ENCODE measurements around the gene IQGAP2.
A peak's percentile ranks its signal among the peaks of the same experiment; 100 is the strongest.
"Not testable (repeated sequence)": the region's sequence is repeated elsewhere in the genome, so short reads cannot be mapped to it uniquely, and the experiment has no call there.

Gene IQGAP2

DNA sequence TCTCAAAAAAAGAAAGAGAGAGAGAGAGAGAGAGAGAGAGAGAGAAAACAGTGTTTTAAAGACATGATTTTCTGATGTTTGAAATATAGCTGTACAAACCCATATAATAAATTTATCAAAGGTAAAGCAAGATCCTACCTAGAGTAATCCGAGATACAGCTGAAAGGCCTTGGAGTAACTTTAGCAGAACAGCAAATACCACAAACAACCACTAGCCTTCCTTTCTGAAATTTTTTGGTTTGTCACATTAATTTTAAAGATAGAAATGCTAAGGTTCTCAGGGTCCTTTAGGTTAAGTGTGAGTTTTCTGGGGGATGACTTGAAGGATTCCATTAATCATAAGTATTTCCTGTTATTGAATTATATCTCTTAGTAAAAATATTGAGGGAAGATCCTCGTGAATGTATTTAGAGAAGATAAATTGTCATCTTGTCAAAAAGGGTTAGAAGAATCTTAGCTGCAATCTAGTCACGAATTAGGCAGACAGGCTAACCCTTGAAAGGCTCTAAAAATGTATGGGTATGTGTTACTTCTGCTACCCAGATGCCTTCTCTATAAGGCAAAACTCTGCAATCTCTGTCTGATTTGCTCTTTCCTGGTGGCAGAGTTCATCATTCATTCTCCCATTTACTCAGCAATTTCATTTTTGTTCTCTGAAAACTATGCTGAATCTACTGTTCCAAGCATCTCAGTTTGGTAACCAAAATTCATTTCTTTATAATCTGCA lies 192.8 kb downstream of the IQGAP2 start:
- DNase-seq (ENCODE audit: extremely low read depth, insufficient read length): no peak
- Histone ChIP-seq H3K4me3 (replicated peaks; ENCODE audit: low read depth, low read length) (no peak overlapping the region), H3K36me3 (ENCODE audit: control insufficient read depth, insufficient read depth, low read length) (no peaks in the 10 kb centered on the region; the same call in 1 of the 2 replicates), H3K27me3 (replicated peaks; ENCODE audit: control insufficient read depth, insufficient read depth, low read length) (no peaks in the 10 kb centered on the region)
- TF ChIP-seq, protein P1, sequence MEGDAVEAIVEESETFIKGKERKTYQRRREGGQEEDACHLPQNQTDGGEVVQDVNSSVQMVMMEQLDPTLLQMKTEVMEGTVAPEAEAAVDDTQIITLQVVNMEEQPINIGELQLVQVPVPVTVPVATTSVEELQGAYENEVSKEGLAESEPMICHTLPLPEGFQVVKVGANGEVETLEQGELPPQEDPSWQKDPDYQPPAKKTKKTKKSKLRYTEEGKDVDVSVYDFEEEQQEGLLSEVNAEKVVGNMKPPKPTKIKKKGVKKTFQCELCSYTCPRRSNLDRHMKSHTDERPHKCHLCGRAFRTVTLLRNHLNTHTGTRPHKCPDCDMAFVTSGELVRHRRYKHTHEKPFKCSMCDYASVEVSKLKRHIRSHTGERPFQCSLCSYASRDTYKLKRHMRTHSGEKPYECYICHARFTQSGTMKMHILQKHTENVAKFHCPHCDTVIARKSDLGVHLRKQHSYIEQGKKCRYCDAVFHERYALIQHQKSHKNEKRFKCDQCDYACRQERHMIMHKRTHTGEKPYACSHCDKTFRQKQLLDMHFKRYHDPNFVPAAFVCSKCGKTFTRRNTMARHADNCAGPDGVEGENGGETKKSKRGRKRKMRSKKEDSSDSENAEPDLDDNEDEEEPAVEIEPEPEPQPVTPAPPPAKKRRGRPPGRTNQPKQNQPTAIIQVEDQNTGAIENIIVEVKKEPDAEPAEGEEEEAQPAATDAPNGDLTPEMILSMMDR (IDR thresholded peaks at IDR 0.05; ENCODE audit: insufficient read depth, low read length, poor library complexity, severe bottlenecking): no peak

DNA sequence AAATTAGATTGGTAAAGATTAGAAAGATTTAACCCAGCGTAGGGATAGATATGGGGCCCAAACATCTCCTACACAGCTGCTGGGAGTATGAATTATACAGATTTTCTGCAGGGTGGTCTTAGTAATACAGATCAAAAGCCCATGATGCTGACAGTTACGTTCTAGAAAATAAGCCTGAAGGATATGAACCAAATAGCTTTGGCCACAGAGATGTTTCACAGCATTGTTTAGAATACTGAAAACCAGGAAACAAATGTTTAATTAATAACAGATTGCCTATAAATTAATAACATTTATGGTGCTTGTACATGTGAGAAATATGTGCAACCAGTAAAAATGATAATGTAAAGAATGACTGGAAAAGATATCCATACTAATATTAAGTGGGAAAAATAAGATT lies 195.4 kb downstream of the IQGAP2 start:
- TF ChIP-seq, protein P1 (IDR thresholded peaks at IDR 0.05; ENCODE audit: insufficient read depth, low read length, poor library complexity, severe bottlenecking): no peak
- H3K36me3 ChIP-seq (ENCODE audit: control insufficient read depth, insufficient read depth, low read length): no peaks in the 10 kb centered on the region; the same call in 1 of the 2 replicates
- H3K4me3 ChIP-seq (replicated peaks; ENCODE audit: low read depth, low read length): no peak overlapping the region
- DNase-seq (ENCODE audit: extremely low read depth, insufficient read length): no peak
- H3K27me3 ChIP-seq (replicated peaks; ENCODE audit: control insufficient read depth, insufficient read depth, low read length): no peaks in the 10 kb centered on the region

DNA sequence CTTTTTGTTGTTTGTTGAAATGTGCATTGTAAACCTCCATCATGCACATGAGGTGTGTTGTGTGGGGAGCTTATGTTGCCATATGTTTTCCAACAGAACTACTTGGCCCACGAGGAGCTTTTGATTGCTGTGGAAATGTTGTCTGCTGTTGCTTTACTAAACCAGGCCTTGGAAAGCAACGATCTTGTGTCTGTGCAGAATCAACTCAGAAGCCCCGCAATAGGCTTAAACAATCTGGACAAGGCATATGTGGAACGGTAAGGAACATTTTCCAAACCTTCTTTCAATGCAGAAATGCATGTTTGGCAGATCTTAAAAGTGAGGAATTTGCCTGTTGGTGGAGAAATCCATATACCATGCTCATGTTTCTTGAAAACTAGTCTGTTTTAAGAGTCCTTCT lies 197.6 kb downstream of the IQGAP2 start:
- no peak overlapping the region for H3K4me3 ChIP-seq (replicated peaks; ENCODE audit: low read depth, low read length)
- H3K27me3 ChIP-seq (replicated peaks; ENCODE audit: control insufficient read depth, insufficient read depth, low read length): no peaks in the 10 kb centered on the region
- H3K36me3 ChIP-seq (ENCODE audit: control insufficient read depth, insufficient read depth, low read length): no peaks in the 10 kb centered on the region; the same call in 1 of the 2 replicates
- no peak for DNase-seq (ENCODE audit: extremely low read depth, insufficient read length)
- TF ChIP-seq, protein P1 (IDR thresholded peaks at IDR 0.05; ENCODE audit: insufficient read depth, low read length, poor library complexity, severe bottlenecking): no peak

DNA sequence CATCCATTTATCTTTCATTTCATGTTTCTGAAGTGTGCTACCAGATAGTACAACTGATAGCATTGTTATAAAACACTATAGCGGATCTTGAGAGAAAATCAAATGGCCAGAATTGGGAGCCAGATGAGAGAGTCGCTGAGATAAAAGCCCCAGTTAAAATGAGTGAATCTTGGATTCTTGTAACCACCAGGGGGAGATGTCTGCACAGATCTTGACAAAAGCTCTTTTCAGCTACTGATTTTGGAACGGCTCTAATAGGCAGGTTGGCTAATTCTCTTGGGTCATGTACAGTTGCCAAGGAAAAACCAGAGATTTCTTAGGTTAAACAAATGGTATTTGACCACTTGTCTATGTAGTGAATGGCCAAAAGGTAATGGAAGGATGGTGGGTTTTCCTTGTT lies 198.4 kb downstream of the IQGAP2 start:
- TF ChIP-seq, protein P1 (IDR thresholded peaks at IDR 0.05; ENCODE audit: insufficient read depth, low read length, poor library complexity, severe bottlenecking): peak; percentile 68
- H3K36me3 ChIP-seq (ENCODE audit: control insufficient read depth, insufficient read depth, low read length): no peaks in the 10 kb centered on the region; the same call in 1 of the 2 replicates
- H3K27me3 ChIP-seq (replicated peaks; ENCODE audit: control insufficient read depth, insufficient read depth, low read length): no peaks in the 10 kb centered on the region
- H3K4me3 ChIP-seq (replicated peaks; ENCODE audit: low read depth, low read length): no peak overlapping the region
- no peak for DNase-seq (ENCODE audit: extremely low read depth, insufficient read length)

DNA sequence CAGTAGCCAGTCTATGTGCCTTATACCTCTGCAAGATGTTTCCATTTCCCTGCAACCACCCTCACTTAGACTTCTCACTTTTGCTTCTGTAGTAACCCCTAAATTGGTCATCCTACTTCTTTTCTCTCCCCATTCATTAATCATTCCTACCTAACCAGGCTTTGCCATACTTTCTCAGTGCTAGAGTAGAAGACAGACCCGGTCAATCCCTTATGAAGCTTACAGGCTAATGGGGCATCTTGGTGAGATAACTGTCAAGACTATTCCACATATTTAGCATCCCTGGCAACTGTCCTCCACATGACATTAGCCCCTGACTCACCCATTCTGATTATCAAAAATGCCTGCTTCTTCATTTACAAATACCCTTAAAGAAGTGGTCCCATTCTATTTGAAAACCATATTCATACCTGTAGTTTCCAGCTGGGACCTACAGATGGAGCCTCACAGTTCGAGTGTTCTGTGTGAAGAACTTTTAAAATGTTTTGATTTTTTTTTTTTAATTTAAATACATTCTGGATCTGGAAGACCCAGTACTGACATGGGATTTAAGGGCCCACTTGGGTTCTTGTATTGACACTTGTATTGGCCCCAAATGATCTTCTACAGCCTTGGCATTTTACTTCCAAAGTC lies 199.1 kb downstream of the IQGAP2 start:
- Histone ChIP-seq H3K36me3 (ENCODE audit: control insufficient read depth, insufficient read depth, low read length) (no peaks in the 10 kb centered on the region; the same call in 1 of the 2 replicates), H3K4me3 (replicated peaks; ENCODE audit: low read depth, low read length) (no peak overlapping the region), H3K27me3 (replicated peaks; ENCODE audit: control insufficient read depth, insufficient read depth, low read length) (no peaks in the 10 kb centered on the region)
- no peak for DNase-seq (ENCODE audit: extremely low read depth, insufficient read length)
- TF ChIP-seq, protein P1 (IDR thresholded peaks at IDR 0.05; ENCODE audit: insufficient read depth, low read length, poor library complexity, severe bottlenecking): peak; percentile 19

DNA sequence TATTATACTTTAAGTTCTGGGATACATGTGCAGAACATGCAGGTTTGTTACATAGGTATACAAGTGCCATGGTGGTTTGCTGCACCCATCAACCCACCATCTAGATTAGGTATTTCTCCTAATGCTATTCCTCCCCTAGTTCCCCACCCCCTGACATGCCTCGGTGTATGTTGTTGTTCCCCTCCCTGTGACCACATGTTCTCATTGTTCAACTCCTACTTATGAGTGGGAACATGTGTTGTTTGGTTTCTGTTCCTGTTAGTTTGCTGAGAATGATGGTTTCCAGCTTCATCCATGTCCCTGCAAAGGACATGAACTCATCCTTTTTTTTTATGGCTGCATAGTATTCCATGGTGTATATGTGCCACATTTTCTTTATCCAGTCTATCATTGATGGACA lies 200.9 kb downstream of the IQGAP2 start:
- H3K27me3 ChIP-seq (replicated peaks; ENCODE audit: control insufficient read depth, insufficient read depth, low read length); H3K4me3 ChIP-seq (replicated peaks; ENCODE audit: low read depth, low read length); H3K36me3 ChIP-seq (ENCODE audit: control insufficient read depth, insufficient read depth, low read length); DNase-seq (ENCODE audit: extremely low read depth, insufficient read length): not testable (repeated sequence)

Data from GM06990 (cell line).